SH-SY5Y (cell line): ENCODE measurements around the gene ATP8A2.

Experiments used
- GATA2 ChIP-seq: IDR thresholded peaks from 2 replicates; pipeline ENCODE4 v1.6.1; 2011; ENCODE audit warnings: mild to moderate bottlenecking, low read depth, low read length
- GATA3 ChIP-seq: IDR thresholded peaks from 2 replicates; pipeline ENCODE4 v1.6.1; 2011; ENCODE audit warnings: low read depth, mild to moderate bottlenecking, low read length, moderate library complexity

- no peak for TF ChIP-seq GATA3
- TF ChIP-seq GATA2, result no peak
Measured at GRCh38 chr13:26037302-26037701, 665.5 kb downstream of the ATP8A2 start.
